IMR-90 (cell line): ENCODE data around the gene NUP210. TPM values are rescaled to one million over a fixed set of nuclear protein-coding genes. Genes with fewer than 3 reads are reported as not detected.

Experiments
- ATAC-seq: fragments of 200-7000 bp; cut with Tn5 transposase; 2 replicates; pipeline ENCODE4 v1.9.1; 2020; ENCODE audit warnings: low read depth, mild to moderate bottlenecking, moderate library complexity
- BruUV-seq: library from RNA; stranded (reverse); fragments of 400-500 nt; replicated peaks from 2 replicates; lab custom pipeline; 2021; lab: Mats Ljungman, UMichigan
- CTCF ChIA-PET: fragments of 300-600 bp; formaldehyde crosslinking; extraction: SDS; loops from one replicate; lab custom pipeline; 2021; ENCODE audit warnings: antibody characterized with exemption; lab: Yijun Ruan, JAX
- POLR2A ChIA-PET: fragments of 300-600 bp; sonication (Branson Sonifier 250); formaldehyde crosslinking; loops from one replicate; lab custom pipeline; 2022; ENCODE audit warnings: antibody characterized with exemption; ENCODE audit not compliant: unreplicated experiment; lab: Charles Lee
- DNase-seq: peaks from one replicate; pipeline ENCODE4 v3.0.0; 2013
- H2AFZ ChIP-seq: replicated peaks from 2 replicates; pipeline ENCODE3; 2013; ENCODE audit warnings: low read length, mild to moderate bottlenecking; ENCODE audit not compliant: poor library complexity
- H2AK5ac ChIP-seq: 2 replicates; pipeline ENCODE4 v1.6.1; 2013; ENCODE audit warnings: low read depth, low read length, inconsistent platforms
- H2AK9ac ChIP-seq: replicated peaks from 2 replicates; pipeline ENCODE3; 2013; ENCODE audit warnings: mild to moderate bottlenecking, low read depth, low read length, moderate library complexity; ENCODE audit not compliant: poor library complexity
- H2BK120ac ChIP-seq: 2 replicates; pipeline ENCODE4 v1.6.1; 2013; ENCODE audit warnings: low read depth, low read length, inconsistent platforms
- H2BK15ac ChIP-seq: 3 replicates; pipeline ENCODE4 v1.6.1; 2013; ENCODE audit warnings: low read depth, low read length, inconsistent platforms
- H2BK20ac ChIP-seq: 2 replicates; pipeline ENCODE4 v1.6.1; 2013; ENCODE audit warnings: low read depth, mild to moderate bottlenecking, inconsistent platforms, low read length, moderate library complexity
- H2BK5ac ChIP-seq: 2 replicates; pipeline ENCODE4 v1.6.1; 2013; ENCODE audit warnings: mild to moderate bottlenecking, low read depth, low read length, inconsistent platforms; ENCODE audit not compliant: poor library complexity, severe bottlenecking
- H3K14ac ChIP-seq: replicated peaks from 2 replicates; pipeline ENCODE4 v1.6.1; 2013; ENCODE audit warnings: low read depth, low read length, inconsistent platforms
- H3K18ac ChIP-seq: 2 replicates; pipeline ENCODE4 v1.6.1; 2013; ENCODE audit warnings: low read depth, low read length, control low read depth
- H3K23ac ChIP-seq: 2 replicates; pipeline ENCODE4 v1.6.1; 2013; ENCODE audit warnings: low read depth, low read length, inconsistent platforms
- H3K27ac ChIP-seq: 2 replicates; pipeline ENCODE4 v1.5.1; 2013; ENCODE audit warnings: mild to moderate bottlenecking, control low read depth, low read length; ENCODE audit not compliant: insufficient read depth
- H3K27me3 ChIP-seq: 2 replicates; pipeline ENCODE4 v1.6.1; 2013; ENCODE audit warnings: low read length; ENCODE audit not compliant: control insufficient read depth, insufficient read depth
- H3K36me3 ChIP-seq: 2 replicates; pipeline ENCODE4 v1.6.1; 2013; ENCODE audit warnings: low read length, mixed read lengths; ENCODE audit not compliant: control insufficient read depth, insufficient read depth
- H3K4ac ChIP-seq: 2 replicates; pipeline ENCODE4 v1.6.1; 2013; ENCODE audit warnings: low read depth, low read length, inconsistent platforms
- H3K4me1 ChIP-seq: 2 replicates; pipeline ENCODE4 v1.6.1; 2013; ENCODE audit warnings: low read length, mixed read lengths; ENCODE audit not compliant: control insufficient read depth, insufficient read depth
- H3K4me2 ChIP-seq: 2 replicates; pipeline ENCODE4 v1.6.1; 2013; ENCODE audit warnings: low read depth, mild to moderate bottlenecking, control low read depth, low read length, moderate library complexity
- H3K4me3 ChIP-seq: 2 replicates; pipeline ENCODE4 v1.5.1; 2013; ENCODE audit warnings: low read depth, mild to moderate bottlenecking, control low read depth, low read length, moderate library complexity; ENCODE audit not compliant: insufficient read depth
- H3K56ac ChIP-seq: 2 replicates; pipeline ENCODE4 v1.6.1; 2013; ENCODE audit warnings: low read length, inconsistent platforms; ENCODE audit not compliant: insufficient read depth; ENCODE audit errors: extremely low read depth
- H3K79me1 ChIP-seq, 2 experiments: 2 replicates each; pipeline ENCODE4 v1.6.1; 2013; ENCODE audit warnings: low read length in 2 of 2, inconsistent platforms in 1 of 2, low read depth in 1 of 2
- H3K9ac ChIP-seq: 2 replicates; pipeline ENCODE4 v1.6.1; 2013; ENCODE audit warnings: low read depth, low read length, control low read depth
- H3K9me1 ChIP-seq: 2 replicates; pipeline ENCODE4 v1.6.1; 2013; ENCODE audit warnings: low read length, inconsistent platforms; ENCODE audit not compliant: insufficient read depth
- H3K9me3 ChIP-seq: 2 replicates; pipeline ENCODE4 v1.6.1; 2013; ENCODE audit warnings: low read length; ENCODE audit not compliant: control insufficient read depth, insufficient read depth
- H4K20me1 ChIP-seq: 2 replicates; pipeline ENCODE4 v1.6.1; 2013; ENCODE audit warnings: low read length, inconsistent platforms; ENCODE audit not compliant: insufficient read depth
- H4K5ac ChIP-seq: 2 replicates; pipeline ENCODE4 v1.6.1; 2013; ENCODE audit warnings: mild to moderate bottlenecking, low read depth, low read length, control low read depth
- H4K8ac ChIP-seq, 2 experiments: 2 replicates each; pipeline ENCODE4 v1.6.1; 2013; ENCODE audit warnings: low read depth in 2 of 2, low read length in 2 of 2, control low read depth in 1 of 2, inconsistent platforms in 1 of 2
- H4K91ac ChIP-seq: 2 replicates; pipeline ENCODE4 v1.6.1; 2013; ENCODE audit warnings: low read depth, low read length, inconsistent platforms; ENCODE audit not compliant: insufficient read depth
- BHLHE40 ChIP-seq: fragments of 150-350 bp; IDR thresholded peaks from 2 replicates; pipeline ENCODE4 v1.6.1; 2016; ENCODE audit warnings: mild to moderate bottlenecking, low read depth, low read length
- CHD1 ChIP-seq: IDR thresholded peaks from 2 replicates; pipeline ENCODE4 v1.6.1; 2012; ENCODE audit warnings: low read depth, low read length, improper control_type of control experiment
- CTCF ChIP-seq: conservative IDR thresholded peaks from 2 replicates; pipeline ENCODE4 v1.5.1; 2012; ENCODE audit warnings: mild to moderate bottlenecking, low read depth, low read length, improper control_type of control experiment
- FOS ChIP-seq: fragments of 150-350 bp; IDR thresholded peaks from 2 replicates; pipeline ENCODE4 v1.6.1; 2016; ENCODE audit warnings: low read depth, low read length
- MAFK ChIP-seq: IDR thresholded peaks from 2 replicates; pipeline ENCODE4 v1.6.1; 2012; ENCODE audit warnings: low read depth, low read length, improper control_type of control experiment
- MAZ ChIP-seq: IDR thresholded peaks from 2 replicates; pipeline ENCODE4 v1.6.1; 2012; ENCODE audit warnings: low read depth, mild to moderate bottlenecking, low read length, improper control_type of control experiment, moderate library complexity, borderline replicate concordance
- MXI1 ChIP-seq: IDR thresholded peaks from 2 replicates; pipeline ENCODE4 v1.6.1; 2012; ENCODE audit warnings: low read depth, mild to moderate bottlenecking, low read length, moderate library complexity, borderline replicate concordance
- NFE2L2 ChIP-seq: fragments of 150-350 bp; IDR thresholded peaks from 2 replicates; pipeline ENCODE4 v1.6.1; 2016; ENCODE audit warnings: low read depth, mild to moderate bottlenecking, low read length
- POLR2A ChIP-seq: IDR thresholded peaks from 2 replicates; pipeline ENCODE4 v1.6.1; 2012; ENCODE audit warnings: mild to moderate bottlenecking, low read depth, low read length
- RAD21 ChIP-seq: IDR thresholded peaks from 2 replicates; pipeline ENCODE4 v1.6.1; 2012; ENCODE audit warnings: low read length, improper control_type of control experiment
- RCOR1 ChIP-seq: IDR thresholded peaks from 2 replicates; pipeline ENCODE4 v1.6.1; 2012; ENCODE audit warnings: mild to moderate bottlenecking, low read length, improper control_type of control experiment; ENCODE audit not compliant: insufficient replicate concordance
- RFX5 ChIP-seq: IDR thresholded peaks from 2 replicates; pipeline ENCODE4 v1.8.0; 2012; ENCODE audit warnings: low read depth, mild to moderate bottlenecking, low read length, moderate library complexity
- SMC3 ChIP-seq: fragments of 150-350 bp; IDR thresholded peaks from 2 replicates; pipeline ENCODE4 v1.6.1; 2016; ENCODE audit warnings: low read depth, mild to moderate bottlenecking, antibody characterized with exemption, low read length, moderate library complexity
- WGBS, 2 experiments: methylation state at CpG; one replicate each; pipeline versions ENCODE4 v1.1.5 to v1.1.7; 2013; ENCODE audit warnings: missing lambda C conversion rate in 2 of 2; ENCODE audit not compliant: insufficient read length in 1 of 2; ENCODE audit errors: extremely low coverage in 2 of 2; 5-methylcytosine and 5-hydroxymethylcytosine counted together
- dilution Hi-C: fragments of 300-500 bp; cut with HindIII; formaldehyde crosslinking; loops from one replicate; pipeline ENCODE4 v1.14.3; 2018; ENCODE audit warnings: low sequenced_read_pairs; ENCODE audit not compliant: unreplicated experiment
- in situ Hi-C: fragments of 300-500 bp; cut with MboI; formaldehyde crosslinking; loops from 3 replicates; pipeline ENCODE4 v1.14.3; 2019; ENCODE audit warnings: low sequenced_read_pairs, inconsistent platforms, mixed read lengths
- intact Hi-C: fragments of 100-400 bp; cut with micrococcal nuclease; formaldehyde crosslinking; loops from 2 replicates; pipeline ENCODE4 v1.10.0; 2022
- polyA plus RNA-seq, 3 experiments: library from polyadenylated mRNA; depleted of rRNA; stranded (reverse); fragments of >200 nt; gene quantifications; 2 replicates each; pipeline ENCODE4 v1.2.3, GENCODE V29; 2012; ENCODE audit warnings: low replicate concordance in 1 of 3
- total RNA-seq: library from RNA; depleted of rRNA; stranded (reverse); fragments of >200 nt; gene quantifications from 2 replicates; pipeline ENCODE4 v1.2.3, GENCODE V29; 2012
- TF ChIP-seq, protein P1 (sequence below): fragments of 150-350 bp; IDR thresholded peaks from 2 replicates; pipeline ENCODE4 v1.6.1; 2016; ENCODE audit warnings: low read depth, mild to moderate bottlenecking, low read length, moderate library complexity, borderline replicate concordance
- TF ChIP-seq, protein P2 (sequence below): fragments of 150-350 bp; IDR thresholded peaks from 2 replicates; pipeline ENCODE4 v1.6.1; 2017; ENCODE audit warnings: mild to moderate bottlenecking, antibody characterized with exemption, low read length, low read depth

Gene NUP210
- total and polyA plus RNA-seq, 2 of the 4 experiments (the other 2 are of a cell fraction): under 0.01 to 0.03 TPM

GRCh38 chr3:13424865-13425617 is 4.9 kb upstream of the NUP210 start:
- Histone ChIP-seq H3K4me2 (no peak overlapping the region), H2AK9ac (no peak overlapping the region), H3K9me3 (peaks cover 2% of the 10 kb centered on the region; the same call in 1 of the 2 replicates), H3K4me3 (no peak overlapping the region), H3K27me3 (peaks cover 25% of the 10 kb centered on the region), H3K14ac (no peak overlapping the region), H4K8ac (no peak overlapping the region), H4K5ac (no peak overlapping the region), H3K4me1 (no peaks in the 10 kb centered on the region), H3K79me1 (no peaks in the 10 kb centered on the region), H2BK120ac (no peak overlapping the region), H4K20me1 (no peaks in the 10 kb centered on the region), H3K27ac (no peak overlapping the region), H4K91ac (no peak overlapping the region), H3K56ac (no peak overlapping the region), H3K9me1 (no peaks in the 10 kb centered on the region), H3K18ac (no peak overlapping the region), H3K23ac (no peak overlapping the region), H2BK5ac (no peak overlapping the region), H2AFZ (peak overlapping the region; percentile 32), H3K4ac (no peak overlapping the region), H2BK15ac (no peak overlapping the region), H3K9ac (no peak overlapping the region), H2BK20ac (no peak overlapping the region), H3K36me3 (no peaks in the 10 kb centered on the region), H2AK5ac (no peak overlapping the region)
- TF ChIP-seq, protein P1, sequence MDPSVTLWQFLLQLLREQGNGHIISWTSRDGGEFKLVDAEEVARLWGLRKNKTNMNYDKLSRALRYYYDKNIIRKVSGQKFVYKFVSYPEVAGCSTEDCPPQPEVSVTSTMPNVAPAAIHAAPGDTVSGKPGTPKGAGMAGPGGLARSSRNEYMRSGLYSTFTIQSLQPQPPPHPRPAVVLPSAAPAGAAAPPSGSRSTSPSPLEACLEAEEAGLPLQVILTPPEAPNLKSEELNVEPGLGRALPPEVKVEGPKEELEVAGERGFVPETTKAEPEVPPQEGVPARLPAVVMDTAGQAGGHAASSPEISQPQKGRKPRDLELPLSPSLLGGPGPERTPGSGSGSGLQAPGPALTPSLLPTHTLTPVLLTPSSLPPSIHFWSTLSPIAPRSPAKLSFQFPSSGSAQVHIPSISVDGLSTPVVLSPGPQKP: no peak
- no peak for TF ChIP-seq CTCF
- TF ChIP-seq RCOR1: no peak
- TF ChIP-seq BHLHE40: no peak
- no peak for TF ChIP-seq MAZ
- TF ChIP-seq MXI1: no peak
- TF ChIP-seq NFE2L2: no peak
- no peak for TF ChIP-seq MAFK
- no peak for TF ChIP-seq SMC3
- TF ChIP-seq RFX5: no peak
- no peak for TF ChIP-seq CHD1
- no peak for TF ChIP-seq POLR2A
- TF ChIP-seq, protein P2, sequence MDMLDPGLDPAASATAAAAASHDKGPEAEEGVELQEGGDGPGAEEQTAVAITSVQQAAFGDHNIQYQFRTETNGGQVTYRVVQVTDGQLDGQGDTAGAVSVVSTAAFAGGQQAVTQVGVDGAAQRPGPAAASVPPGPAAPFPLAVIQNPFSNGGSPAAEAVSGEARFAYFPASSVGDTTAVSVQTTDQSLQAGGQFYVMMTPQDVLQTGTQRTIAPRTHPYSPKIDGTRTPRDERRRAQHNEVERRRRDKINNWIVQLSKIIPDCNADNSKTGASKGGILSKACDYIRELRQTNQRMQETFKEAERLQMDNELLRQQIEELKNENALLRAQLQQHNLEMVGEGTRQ: no peak
- no peak for TF ChIP-seq FOS
- no peak for TF ChIP-seq RAD21
- BruUV-seq: no TSS peak
- dilution Hi-C loops (no loop called here), in situ Hi-C loops (no loop called here), intact Hi-C loops (no loop called here)
- DNase-seq (no peak), ATAC-seq (no peak)
- WGBS, 2 experiments: no CpG with 5 or more reads among the region's 4 CpGs
- CTCF ChIA-PET: no interaction called here
- POLR2A ChIA-PET: no interaction called here
